Measurements from ENCODE around the gene DHTKD1.
A peak's percentile ranks its signal among the peaks of the same experiment; 100 is the strongest.
"Not testable (repeated sequence)": the region's sequence is repeated elsewhere in the genome, so short reads cannot be mapped to it uniquely, and the experiment has no call there.

The DHTKD1 gene

DNA sequence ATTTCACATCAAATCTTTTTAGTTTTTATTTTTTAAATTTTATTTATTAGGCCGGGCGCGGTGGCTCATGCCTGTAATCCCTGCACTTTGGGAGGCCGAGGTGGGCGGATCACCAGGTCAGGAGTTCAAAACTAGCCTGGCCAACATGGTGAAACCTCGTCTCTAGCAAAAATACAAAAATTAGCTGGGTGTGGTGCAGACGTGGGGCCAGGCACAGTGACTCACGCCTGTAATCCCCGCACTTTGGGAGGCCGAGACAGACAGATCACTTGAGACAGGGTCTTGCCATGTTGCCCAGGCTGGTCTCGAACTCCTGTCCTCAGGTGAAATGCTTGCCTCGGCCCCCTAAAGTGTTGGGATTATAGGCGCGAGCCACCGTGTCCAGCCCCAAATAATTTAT lies 2.7 kb downstream of the DHTKD1 start:
- not testable (repeated sequence) for DNase-seq

DNA sequence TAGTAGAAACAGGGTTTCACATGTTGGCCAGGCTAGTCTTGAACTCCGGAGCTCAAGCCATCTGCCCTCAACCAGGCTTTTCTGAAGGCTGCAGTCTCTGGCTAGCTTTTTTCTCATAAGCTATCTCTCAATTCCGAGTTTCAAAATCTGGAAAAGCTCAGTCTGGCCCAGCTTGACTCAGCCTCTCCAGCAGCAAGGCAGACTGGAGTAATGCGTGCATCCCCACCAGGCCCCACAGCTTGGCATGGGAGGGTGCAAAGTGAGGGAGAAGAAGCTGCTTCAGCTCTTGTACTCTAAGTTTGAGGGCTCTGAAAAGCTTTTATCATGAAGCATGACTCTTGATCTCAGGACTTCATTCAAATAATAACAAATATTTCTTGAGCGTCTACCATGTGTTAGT lies 4.8 kb downstream of the DHTKD1 start:
- no peak for DNase-seq

DNA sequence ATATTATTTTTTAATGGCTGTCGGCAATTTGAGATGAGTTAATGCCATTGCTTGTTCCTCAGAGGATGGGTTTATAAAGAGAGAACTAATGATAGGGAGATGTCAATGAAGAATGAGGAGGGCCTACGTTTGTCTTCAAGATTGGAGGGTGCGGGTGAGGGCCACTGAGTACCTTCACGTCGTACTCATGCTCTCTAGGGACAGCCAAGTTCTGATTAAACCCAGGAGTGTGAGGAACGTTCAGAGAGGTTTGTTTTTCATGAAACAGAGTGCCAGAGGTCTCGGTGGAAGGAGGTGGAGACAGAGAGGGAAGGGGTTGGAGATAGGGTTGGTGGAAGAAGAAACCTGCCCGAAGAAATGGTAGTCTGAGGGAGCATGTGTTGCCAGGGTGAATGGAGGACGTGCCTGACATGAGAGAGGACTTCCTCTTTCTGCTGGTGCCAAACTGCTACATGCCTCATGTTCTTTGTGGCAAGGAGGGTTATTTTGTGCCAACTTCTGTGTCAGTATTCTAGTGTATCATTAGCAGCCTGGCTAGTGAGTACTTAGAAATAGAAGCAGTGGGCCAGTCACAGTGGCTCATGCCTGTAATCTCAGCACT lies 8.9 kb downstream of the DHTKD1 start:
- peak; percentile 39 for DNase-seq

GRCh38 chr10:12081470-12081869 lies 12.7 kb downstream of the DHTKD1 start:
- DNase-seq, result no peak

- no peak for DNase-seq
Observed at GRCh38 chr10:12081879-12082557, 13.3 kb downstream of the DHTKD1 start.

DNA sequence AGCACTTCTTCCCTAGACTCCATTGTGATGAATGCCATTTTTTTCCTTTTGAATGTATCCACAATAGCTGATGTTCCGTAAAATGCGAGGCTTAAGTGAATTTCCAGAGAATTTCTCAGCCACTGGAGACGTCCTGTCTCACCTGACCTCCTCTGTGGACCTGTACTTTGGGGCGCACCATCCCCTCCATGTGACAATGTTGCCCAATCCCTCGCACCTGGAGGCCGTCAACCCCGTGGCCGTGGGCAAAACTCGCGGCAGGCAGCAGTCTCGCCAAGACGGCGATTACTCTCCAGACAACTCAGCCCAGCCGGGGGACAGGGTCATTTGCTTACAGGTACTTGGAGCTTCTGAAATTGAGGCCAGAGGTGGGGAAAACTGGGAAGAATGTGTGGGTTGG lies 20.2 kb downstream of the DHTKD1 start:
- no peak for DNase-seq

DNA sequence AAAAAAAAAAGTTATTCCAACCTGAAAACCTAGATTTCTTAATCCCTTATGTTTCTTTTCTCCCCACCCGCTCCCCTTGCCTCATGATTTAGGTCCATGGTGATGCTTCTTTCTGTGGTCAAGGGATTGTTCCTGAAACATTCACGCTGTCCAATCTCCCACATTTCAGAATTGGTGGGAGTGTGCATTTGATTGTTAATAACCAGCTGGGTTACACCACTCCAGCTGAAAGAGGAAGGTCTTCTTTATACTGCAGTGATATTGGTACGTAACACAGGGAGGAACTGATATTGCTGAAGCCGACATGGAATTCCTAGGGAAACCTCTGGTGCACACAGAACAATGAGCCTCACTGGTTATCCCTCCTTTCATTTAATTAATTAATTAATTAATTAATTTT lies 22.7 kb downstream of the DHTKD1 start:
- DNase-seq, result no peak

DNA sequence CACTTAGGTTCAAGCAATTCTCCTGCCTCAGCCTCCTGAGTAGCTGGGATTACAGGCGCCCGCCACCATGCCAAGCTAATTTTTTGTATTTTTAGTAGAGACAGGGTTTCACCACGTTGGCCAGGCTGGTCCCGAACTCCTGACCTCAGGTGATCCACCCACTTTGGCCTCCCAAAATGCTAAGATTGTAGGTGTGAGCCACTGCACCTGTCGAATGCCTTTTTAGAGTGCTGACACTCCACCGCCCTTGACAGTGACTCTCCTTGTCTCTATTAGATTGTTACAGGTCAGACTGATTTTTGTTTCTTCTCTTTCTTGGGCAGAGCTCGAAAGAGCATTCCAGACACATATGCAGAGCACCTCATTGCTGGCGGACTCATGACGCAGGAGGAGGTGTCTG lies 28.6 kb downstream of the DHTKD1 start:
- not testable (repeated sequence) for DNase-seq

DNA sequence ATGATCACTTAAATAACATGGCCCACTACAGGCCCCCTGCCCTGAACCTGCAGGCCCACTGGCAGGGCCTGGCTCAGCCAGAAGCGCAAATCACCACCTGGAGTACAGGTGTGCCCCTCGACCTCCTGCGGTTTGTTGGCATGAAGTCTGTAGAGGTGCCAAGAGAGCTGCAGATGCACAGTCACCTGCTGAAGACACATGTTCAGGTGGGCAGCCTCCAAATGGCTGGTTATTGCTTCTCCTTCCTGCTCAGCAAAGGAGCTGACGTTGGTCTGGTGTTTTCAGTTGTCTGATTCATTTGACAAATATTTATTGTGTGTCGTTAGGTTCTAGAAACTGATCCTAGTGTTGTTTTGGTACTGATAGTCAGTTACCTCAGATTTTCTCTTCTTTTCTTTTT lies 29.0 kb downstream of the DHTKD1 start:
- DNase-seq, result no peak

DNA sequence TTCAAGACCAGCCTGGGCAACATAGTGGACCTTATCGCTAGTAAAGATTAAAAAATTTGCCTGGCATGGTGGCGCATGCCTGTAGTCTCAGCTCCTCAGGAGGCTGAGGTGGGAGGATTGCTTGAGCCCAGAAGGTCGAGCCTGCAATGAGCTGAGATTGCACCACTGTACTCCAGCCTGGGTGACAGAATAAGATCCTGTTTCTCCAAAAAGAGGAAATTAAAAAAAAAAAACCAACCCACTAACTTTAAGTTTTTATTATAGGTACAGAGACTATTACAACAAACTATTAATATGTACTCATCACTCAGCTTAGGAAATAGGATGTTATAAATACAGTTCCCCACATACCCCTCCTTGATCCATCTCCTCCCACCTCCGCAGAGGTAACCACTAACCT lies 30.2 kb downstream of the DHTKD1 start:
- no peak for DNase-seq

DNA sequence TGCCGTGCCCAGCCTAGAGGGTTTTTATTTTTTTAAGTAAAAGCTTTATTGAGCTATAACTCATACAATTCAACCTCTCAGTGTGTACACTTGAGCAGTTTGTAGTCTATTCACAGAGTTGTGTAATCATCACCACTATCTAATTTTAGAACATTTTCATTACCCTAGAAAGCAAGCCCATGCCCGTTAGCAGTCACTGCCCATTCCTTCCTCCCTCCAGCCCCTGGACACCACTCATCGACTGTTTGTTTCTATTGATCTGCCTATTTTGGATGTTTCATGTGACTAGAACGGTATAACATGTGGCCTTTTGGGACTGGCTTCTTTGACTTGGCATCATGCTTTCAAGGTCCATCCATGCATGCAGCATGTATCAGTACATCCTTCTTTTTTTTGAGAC lies 35.0 kb downstream of the DHTKD1 start:
- no peak for DNase-seq

DNA sequence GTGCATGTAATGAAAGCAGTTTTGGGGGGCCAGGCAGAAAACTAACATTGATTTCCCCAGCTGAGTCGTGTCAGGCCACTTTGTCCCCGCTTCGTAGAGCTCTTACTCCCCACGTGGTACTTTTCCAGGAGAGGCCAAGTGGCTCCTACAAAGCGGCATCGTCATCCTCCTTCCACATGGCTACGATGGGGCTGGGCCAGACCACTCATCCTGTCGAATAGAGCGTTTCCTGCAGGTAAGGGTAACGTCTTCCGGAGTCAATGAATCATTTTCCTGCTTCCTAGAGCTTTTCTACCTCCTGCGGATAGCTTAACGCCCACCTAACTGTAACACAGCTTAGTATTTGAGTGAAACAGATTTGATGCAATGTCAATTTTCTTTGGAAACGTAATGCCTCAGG lies 39.0 kb downstream of the DHTKD1 start:
- no peak for DNase-seq

DNA sequence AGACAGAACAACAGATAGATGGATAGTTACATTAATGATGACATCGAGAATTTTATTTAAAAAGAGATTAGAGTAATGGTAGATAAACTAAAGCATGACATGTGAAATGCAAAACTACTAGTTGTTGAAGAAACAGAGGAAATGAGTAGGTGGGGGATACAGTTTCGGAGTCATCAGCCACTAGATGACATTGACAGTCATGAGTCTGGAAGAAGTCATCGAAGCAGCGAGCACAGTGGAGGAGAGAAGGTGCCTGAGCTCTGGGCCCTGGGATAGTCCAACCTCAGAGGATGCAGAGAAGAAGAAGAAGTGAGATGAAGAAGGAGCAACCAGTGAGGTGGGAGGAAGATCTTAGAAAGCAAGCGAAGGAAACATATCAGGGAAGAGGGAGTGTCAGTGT lies 40.5 kb downstream of the DHTKD1 start:
- no peak for DNase-seq

DNA sequence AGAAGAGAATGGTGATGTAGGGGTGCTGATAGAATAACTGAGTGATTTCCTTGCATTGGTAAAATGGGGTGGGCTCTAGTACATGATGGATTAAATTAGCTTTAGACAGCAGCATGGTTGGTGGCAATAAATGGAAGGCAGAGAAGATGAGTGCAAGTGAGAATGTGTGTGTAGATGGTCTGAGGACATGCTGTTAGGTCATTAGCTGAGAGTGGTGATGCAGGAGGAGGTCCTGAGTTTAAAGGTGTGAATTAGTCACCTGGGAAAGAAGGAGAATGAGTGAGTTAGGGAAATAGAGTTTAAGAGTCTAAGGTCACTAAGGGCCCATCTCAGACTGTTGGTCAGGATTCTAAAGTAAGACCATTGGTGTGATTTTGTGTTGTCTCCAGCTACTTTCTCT lies 42.8 kb downstream of the DHTKD1 start:
- no peak for DNase-seq

DNA sequence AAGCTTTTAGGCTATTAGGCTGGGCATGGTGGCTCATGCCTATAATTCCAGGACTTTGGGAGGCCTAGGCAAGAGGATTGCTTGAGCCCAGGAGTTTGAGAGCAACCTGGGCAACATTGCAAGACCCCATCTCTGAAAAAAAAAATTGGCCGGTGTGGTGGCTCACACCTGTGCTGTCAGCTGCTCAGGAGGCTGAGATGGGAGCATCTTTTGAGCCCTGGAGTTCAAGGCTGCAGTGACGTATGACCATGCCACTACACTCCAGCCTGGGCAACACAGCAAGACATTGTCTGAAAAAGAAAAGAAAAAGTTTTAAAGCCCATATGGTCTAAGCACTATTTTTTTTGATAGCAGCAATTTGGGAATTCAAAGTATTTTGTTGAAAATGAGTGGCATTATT lies 44.9 kb downstream of the DHTKD1 start:
- no peak for DNase-seq

- DNase-seq, result no peak
Observed at GRCh38 chr10:12121673-12122072, 52.9 kb downstream of the DHTKD1 start.

GRCh38 chr10:12129222-12130111 lies 60.7 kb downstream of the DHTKD1 start, which contains the start of gene SEC61A2:
Gene SEC61A2 (plus strand): TSS chr10:12129677. CDS start chr10:12129788, 111 bp downstream.
- DNase-seq, result peak; percentile 90

DNA sequence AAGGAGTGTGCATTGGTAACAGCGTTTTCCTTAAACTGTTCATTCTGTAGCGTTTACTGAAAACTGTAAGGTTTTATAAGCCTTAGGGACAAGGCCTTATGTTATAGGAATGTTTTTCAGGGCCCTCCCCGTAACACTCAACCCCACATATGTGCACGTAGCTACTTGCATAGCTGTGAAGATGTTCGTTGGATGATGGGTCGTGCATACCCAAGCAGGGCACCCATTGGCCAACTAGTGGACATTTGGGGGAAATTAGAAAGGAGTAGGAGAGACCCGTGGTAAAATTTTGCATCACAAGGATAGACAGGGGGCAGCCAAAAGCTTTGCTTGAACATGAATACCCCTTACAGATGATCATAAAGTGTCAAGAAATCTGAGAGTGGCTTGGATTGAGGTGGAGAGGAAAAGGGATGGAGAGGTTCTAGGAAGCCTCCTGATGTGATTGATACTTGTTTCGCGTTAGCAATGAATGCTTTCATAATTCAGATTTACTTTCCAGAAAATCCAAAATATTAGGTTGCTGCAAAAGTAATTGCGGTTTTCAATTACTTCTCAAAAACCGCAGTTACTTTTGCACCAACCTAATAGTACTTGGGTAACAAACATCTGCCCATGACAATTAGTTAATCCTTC lies 61.6 kb downstream of the DHTKD1 start:
- peak; percentile 85 for DNase-seq

DNA sequence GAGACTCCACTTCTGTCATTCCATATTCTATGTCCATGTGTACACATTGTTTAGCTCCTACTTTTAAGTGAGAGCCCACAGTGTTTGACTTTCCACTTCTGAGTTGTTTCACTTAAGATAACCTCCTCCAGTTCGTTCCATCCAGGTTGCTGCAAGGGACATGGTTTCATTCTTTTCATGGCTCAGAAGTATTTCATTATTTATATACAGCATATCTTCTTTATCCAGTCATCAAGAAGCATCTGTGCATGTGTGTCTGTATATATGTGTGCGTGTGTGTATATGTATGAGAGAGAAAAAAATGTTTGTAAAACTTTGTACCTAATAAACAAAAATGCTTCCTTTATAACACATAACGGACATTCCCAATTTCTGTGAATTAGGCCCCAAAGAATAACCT lies 66.9 kb downstream of the DHTKD1 start:
- no peak for DNase-seq

DNA sequence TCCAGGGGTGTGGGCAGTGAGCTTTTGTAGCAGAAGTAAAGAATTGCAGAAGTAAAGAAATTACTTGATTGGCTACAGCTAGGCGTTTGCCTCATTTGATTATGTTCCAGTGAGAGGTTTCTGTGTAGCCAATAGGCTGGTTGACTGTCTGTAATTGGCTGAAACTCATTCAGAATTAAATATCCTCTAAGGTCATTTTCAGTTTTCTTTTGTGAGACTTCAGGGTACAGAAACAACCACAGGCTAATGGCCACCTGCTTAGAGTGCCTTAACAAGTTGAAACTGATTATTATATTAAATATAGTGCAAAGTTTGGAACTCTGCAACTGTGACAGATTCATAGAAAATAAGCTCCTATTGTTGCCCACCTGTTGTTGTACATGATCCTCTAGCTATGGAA lies 71.3 kb downstream of the DHTKD1 start:
- no peak for DNase-seq

DNA sequence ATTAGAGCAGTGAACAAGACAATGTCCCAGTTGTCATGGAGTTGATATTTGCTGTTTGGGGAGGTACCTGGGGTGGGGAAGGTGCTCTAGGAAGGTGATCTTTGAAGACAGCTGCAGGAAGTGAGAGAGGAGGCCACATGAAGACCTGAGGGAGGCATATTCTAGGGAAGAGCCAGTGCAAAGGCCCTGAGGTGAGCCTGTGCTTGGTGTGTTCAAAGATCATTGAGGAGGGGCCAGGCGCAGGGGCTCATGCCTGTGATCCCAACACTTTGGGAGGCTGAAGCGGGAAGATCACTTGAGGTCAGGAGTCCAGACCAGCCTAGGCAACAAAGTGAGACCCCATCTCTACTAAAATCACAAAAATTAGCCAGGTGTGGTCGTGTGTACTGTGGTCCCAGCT lies 75.8 kb downstream of the DHTKD1 start:
- no peak for DNase-seq

- no peak for DNase-seq
Observed at GRCh38 chr10:12150163-12150562, 81.4 kb downstream of the DHTKD1 start.

GRCh38 chr10:12154516-12154915 lies 85.8 kb downstream of the DHTKD1 start:
- DNase-seq, result no peak
